ENCODE results near the gene HSD17B1. TPM values are rescaled to one million over a fixed set of nuclear protein-coding genes. Genes with fewer than 3 reads are reported as not detected.

HSD17B1 gene
- total RNA-seq, 1 experiment from 2014 or later = 1.3 TPM

DNA sequence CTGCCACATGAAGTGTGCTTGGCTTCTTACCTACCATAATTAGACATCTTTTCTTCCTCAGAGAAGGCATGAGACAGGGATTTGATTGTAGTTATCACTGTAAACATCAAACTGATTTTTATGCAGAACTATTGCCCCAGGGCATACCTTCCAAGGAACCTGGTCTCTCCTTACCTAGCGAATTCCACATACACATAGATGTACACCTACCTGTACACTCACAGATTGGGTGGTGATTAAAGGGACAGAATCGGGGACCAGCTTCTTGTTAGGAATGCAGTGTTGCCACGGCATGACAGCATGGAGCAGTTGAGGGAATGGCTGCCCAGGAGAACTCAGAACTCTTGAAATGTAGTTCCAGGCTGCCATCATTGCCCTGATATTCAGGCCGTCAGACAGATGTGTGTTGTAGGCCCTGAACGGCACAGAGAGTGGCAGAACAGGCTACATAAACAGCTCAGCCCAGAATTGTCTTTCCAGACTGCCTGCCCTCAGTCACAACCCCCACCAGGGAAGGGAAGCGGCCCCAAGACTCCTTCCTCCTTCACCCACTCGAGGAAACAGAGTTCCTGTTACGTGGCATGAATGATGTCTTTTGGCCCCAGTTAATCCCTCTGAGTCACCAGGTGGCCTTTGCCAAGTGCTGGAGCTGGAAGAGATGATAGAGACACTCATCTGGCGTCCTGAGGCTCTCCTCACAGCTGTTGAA lies 34.5 kb upstream of the HSD17B1 start:
- Histone ChIP-seq H3K79me2 (ENCODE audit: low read depth) (no peaks in the 10 kb centered on the region), H3K9me3 (ENCODE audit: insufficient read depth, low read depth) (no peaks in the 10 kb centered on the region), H3K4me1 (replicated peaks; ENCODE audit: insufficient read depth) (peaks cover 53% of the 10 kb centered on the region), H3K36me3 (ENCODE audit: low read depth) (0 out of 2 replicates have a peak, but pooled peaks cover 3% of the 10 kb centered on the region), H3K4me2 (peak overlapping the region; percentile 67), H4K20me1 (ENCODE audit: insufficient read depth) (no peaks in the 10 kb centered on the region), H2AFZ (no peak overlapping the region), H3F3A (ENCODE audit: insufficient read depth, low read depth) (peaks cover 47% of the 10 kb centered on the region), H3K4me3 (peak overlapping the region; percentile 16; the same call in 1 of the 2 replicates), H3K9me2 (ENCODE audit: insufficient read depth) (no peaks in the 10 kb centered on the region), H3K27ac (peak overlapping the region; percentile 89), H3K27me3 (ENCODE audit: insufficient read depth, low read depth) (no peaks in the 10 kb centered on the region)
- CTCF ChIA-PET = interaction anchor here (0.5 to 2.3 kb wide), 7 partner anchors 9 to 193 kb away, joined by 3 to 18 read pairs (median 5); no protein-coding TSS in a partner anchor
- POLR2A ChIA-PET (ENCODE audit: unreplicated experiment) = interaction anchor here (0.6 to 2.0 kb wide), 5 partner anchors 9 to 284 kb away, joined by 3 to 11 read pairs (median 7); partner anchors contain the start of genes CAVIN1 and STAT3
- no TSS peak for BruUV-seq (replicated peaks)
- no peak for TF ChIP-seq EZH2 (IDR thresholded peaks at IDR 0.05; ENCODE audit: low read depth)
- TF ChIP-seq, protein P1, sequence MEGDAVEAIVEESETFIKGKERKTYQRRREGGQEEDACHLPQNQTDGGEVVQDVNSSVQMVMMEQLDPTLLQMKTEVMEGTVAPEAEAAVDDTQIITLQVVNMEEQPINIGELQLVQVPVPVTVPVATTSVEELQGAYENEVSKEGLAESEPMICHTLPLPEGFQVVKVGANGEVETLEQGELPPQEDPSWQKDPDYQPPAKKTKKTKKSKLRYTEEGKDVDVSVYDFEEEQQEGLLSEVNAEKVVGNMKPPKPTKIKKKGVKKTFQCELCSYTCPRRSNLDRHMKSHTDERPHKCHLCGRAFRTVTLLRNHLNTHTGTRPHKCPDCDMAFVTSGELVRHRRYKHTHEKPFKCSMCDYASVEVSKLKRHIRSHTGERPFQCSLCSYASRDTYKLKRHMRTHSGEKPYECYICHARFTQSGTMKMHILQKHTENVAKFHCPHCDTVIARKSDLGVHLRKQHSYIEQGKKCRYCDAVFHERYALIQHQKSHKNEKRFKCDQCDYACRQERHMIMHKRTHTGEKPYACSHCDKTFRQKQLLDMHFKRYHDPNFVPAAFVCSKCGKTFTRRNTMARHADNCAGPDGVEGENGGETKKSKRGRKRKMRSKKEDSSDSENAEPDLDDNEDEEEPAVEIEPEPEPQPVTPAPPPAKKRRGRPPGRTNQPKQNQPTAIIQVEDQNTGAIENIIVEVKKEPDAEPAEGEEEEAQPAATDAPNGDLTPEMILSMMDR (conservative IDR thresholded peaks at IDR 0.05) = no peak
- DNase-seq = peak; percentile 74 to 94
- intact Hi-C loops (cut with micrococcal nuclease; ENCODE audit: unreplicated experiment) = loop anchor here (5.0 kb wide), 3 partner anchors 61 to 551 kb away; partner anchors contain the start of genes ATP6V0A1 and CNP

DNA sequence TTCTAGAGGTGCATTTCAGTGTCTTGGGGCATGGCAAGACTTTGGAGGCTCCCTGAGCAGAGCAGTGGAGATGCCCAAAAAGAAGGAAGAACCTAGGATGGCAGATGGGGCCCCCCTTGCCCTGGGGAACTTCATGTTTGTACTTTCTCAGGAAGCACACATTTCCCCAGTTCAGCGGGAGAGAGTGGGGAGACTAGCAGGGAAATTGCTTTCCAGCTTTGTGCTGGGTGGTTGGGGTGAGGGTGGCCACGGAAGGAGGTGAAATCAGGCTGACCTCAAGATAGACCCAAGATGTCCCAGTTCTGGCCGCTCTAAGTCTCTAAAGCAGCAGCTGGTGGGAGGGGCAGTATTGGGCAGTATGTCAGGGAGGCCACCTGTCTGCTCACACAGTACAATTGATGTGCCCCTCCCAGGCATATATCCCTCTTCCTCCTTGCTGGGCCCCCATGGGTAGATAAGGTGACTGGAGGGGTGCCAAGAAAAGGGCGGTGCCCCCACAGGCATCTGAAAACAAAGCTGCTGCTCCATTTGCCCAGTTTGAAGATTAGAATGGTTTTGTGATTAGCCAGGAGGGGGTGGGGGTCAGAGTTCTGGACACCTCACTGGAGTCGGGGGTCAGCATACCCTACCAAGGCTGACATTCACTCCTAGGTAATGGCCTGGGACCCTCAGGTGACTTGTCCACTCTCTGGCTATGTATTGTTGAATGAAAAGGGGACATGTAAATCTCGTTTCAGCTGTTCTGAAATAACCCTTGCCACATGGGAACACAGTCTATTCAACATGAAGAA lies 33.8 kb upstream of the HSD17B1 start:
- H3K36me3 ChIP-seq (ENCODE audit: low read depth) = 0 out of 2 replicates have a peak, but pooled peaks cover 3% of the 10 kb centered on the region
- H3K4me2 ChIP-seq = peak overlapping the region; percentile 67
- POLR2A ChIA-PET (ENCODE audit: unreplicated experiment) = interaction anchor here (0.6 to 2.0 kb wide), 7 partner anchors 8 to 505 kb away, joined by 3 to 11 read pairs (median 5); partner anchors contain the start of genes CAVIN1 and STAT3
- TF ChIP-seq, protein P1 (conservative IDR thresholded peaks at IDR 0.05) = no peak
- no peak for TF ChIP-seq EZH2 (IDR thresholded peaks at IDR 0.05; ENCODE audit: low read depth)
- H3F3A ChIP-seq (ENCODE audit: insufficient read depth, low read depth) = peaks cover 47% of the 10 kb centered on the region
- DNase-seq = peak; percentile 87 to 89
- intact Hi-C loops (cut with micrococcal nuclease; ENCODE audit: unreplicated experiment) = loop anchor here (1.0 to 5.0 kb wide), 6 partner anchors 8 to 552 kb away; partner anchors contain the start of genes ATP6V0A1, CAVIN1 and CNP
- CTCF ChIA-PET = interaction anchor here (0.6 to 2.3 kb wide), 2 partner anchors 8 to 47 kb away, joined by 3 to 18 read pairs; no protein-coding TSS in a partner anchor
- H3K9me3 ChIP-seq (ENCODE audit: insufficient read depth, low read depth) = no peaks in the 10 kb centered on the region
- no peaks in the 10 kb centered on the region for H3K9me2 ChIP-seq (ENCODE audit: insufficient read depth)
- H2AFZ ChIP-seq = no peak overlapping the region
- no peaks in the 10 kb centered on the region for H3K79me2 ChIP-seq (ENCODE audit: low read depth)
- peak overlapping the region; percentile 5; the same call in 1 of the 2 replicates for H3K4me3 ChIP-seq
- no peaks in the 10 kb centered on the region for H3K27me3 ChIP-seq (ENCODE audit: insufficient read depth, low read depth)
- peaks cover 53% of the 10 kb centered on the region for H3K4me1 ChIP-seq (replicated peaks; ENCODE audit: insufficient read depth)
- peak overlapping the region; percentile 89 for H3K27ac ChIP-seq
- no peaks in the 10 kb centered on the region for H4K20me1 ChIP-seq (ENCODE audit: insufficient read depth)
- BruUV-seq (replicated peaks) = no TSS peak
